H9 (cell line): Measurements from ENCODE around the gene BMP2K. TPM values are rescaled to one million over a fixed set of nuclear protein-coding genes. Genes with fewer than 3 reads are reported as not detected.

Experiments
- DNase-seq: peaks from one replicate; pipeline ENCODE4 v3.0.0-alpha.2; 2017
- H2AFZ ChIP-seq: one replicate; pipeline ENCODE4 v1.6.1; 2013; ENCODE audit warnings: mild to moderate bottlenecking, low read length, control low read depth, moderate library complexity
- H2AK5ac ChIP-seq: 2 replicates; pipeline ENCODE4 v1.6.1; 2013; ENCODE audit warnings: low read length, control low read depth, mixed read lengths; ENCODE audit not compliant: insufficient read length
- H2BK120ac ChIP-seq: one replicate; pipeline ENCODE4 v1.6.1; 2013; ENCODE audit warnings: low read depth, mild to moderate bottlenecking, low read length, control low read depth, inconsistent platforms; ENCODE audit not compliant: poor library complexity, severe bottlenecking
- H2BK12ac ChIP-seq: 2 replicates; pipeline ENCODE4 v1.6.1; 2013; ENCODE audit warnings: low read length, control low read depth, mixed read lengths, low read depth; ENCODE audit not compliant: insufficient read length
- H2BK15ac ChIP-seq: 2 replicates; pipeline ENCODE4 v1.6.1; 2013; ENCODE audit warnings: low read depth, low read length, control low read depth
- H2BK20ac ChIP-seq: one replicate; pipeline ENCODE4 v1.6.1; 2013; ENCODE audit warnings: low read depth, mild to moderate bottlenecking, low read length, control low read depth, inconsistent platforms; ENCODE audit not compliant: poor library complexity, severe bottlenecking
- H2BK5ac ChIP-seq: 2 replicates; pipeline ENCODE4 v1.6.1; 2013; ENCODE audit warnings: low read length, control low read depth, mixed read lengths; ENCODE audit not compliant: insufficient read length
- H3K14ac ChIP-seq: 2 replicates; pipeline ENCODE4 v1.6.1; 2013; ENCODE audit warnings: low read length, control low read depth; ENCODE audit not compliant: insufficient read depth
- H3K18ac ChIP-seq: 2 replicates; pipeline ENCODE4 v1.6.1; 2013; ENCODE audit warnings: low read depth, mild to moderate bottlenecking, mixed read lengths, low read length, control low read depth; ENCODE audit not compliant: insufficient read length
- H3K23ac ChIP-seq: 2 replicates; pipeline ENCODE4 v1.6.1; 2013; ENCODE audit warnings: low read length, control low read depth, mixed read lengths, low read depth; ENCODE audit not compliant: insufficient read length
- H3K23me2 ChIP-seq: 2 replicates; pipeline ENCODE4 v1.6.1; 2013; ENCODE audit warnings: low read depth, mild to moderate bottlenecking, mixed read lengths, low read length, control low read depth; ENCODE audit not compliant: insufficient read length, poor library complexity, severe bottlenecking
- H3K27ac ChIP-seq: 2 replicates; pipeline ENCODE4 v1.5.1; 2013; ENCODE audit warnings: low read length, control low read depth, mixed read lengths, low read depth; ENCODE audit not compliant: insufficient read length
- H3K27me3 ChIP-seq: 2 replicates; pipeline ENCODE4 v1.6.1; 2013; ENCODE audit warnings: low read length, control low read depth, inconsistent platforms; ENCODE audit not compliant: insufficient read depth
- H3K4ac ChIP-seq: 2 replicates; pipeline ENCODE4 v1.6.1; 2013; ENCODE audit warnings: low read depth, mild to moderate bottlenecking, control low read depth, inconsistent platforms, low read length, moderate library complexity
- H3K4me1 ChIP-seq: 2 replicates; pipeline ENCODE4 v1.6.1; 2013; ENCODE audit warnings: low read length, control low read depth, inconsistent platforms; ENCODE audit not compliant: insufficient read depth
- H3K4me2 ChIP-seq: 2 replicates; pipeline ENCODE4 v1.6.1; 2013; ENCODE audit warnings: low read length, control low read depth, mixed read lengths; ENCODE audit not compliant: insufficient read length, insufficient read depth
- H3K56ac ChIP-seq: 2 replicates; pipeline ENCODE4 v1.6.1; 2013; ENCODE audit warnings: low read depth, mild to moderate bottlenecking, mixed read lengths, low read length, control low read depth; ENCODE audit not compliant: insufficient read length
- H3K79me1 ChIP-seq: 2 replicates; pipeline ENCODE4 v1.6.1; 2013; ENCODE audit warnings: low read depth, mild to moderate bottlenecking, moderate library complexity, low read length, control low read depth, inconsistent platforms; ENCODE audit not compliant: insufficient read depth, poor library complexity, severe bottlenecking
- H3K79me2 ChIP-seq: 2 replicates; pipeline ENCODE4 v1.6.1; 2013; ENCODE audit warnings: low read length, control low read depth, inconsistent platforms; ENCODE audit not compliant: insufficient read depth
- H3K9ac ChIP-seq: 2 replicates; pipeline ENCODE4 v1.6.1; 2013; ENCODE audit warnings: low read length, control low read depth, mixed read lengths; ENCODE audit not compliant: insufficient read length; ENCODE audit errors: extremely low read depth
- H3K9me3 ChIP-seq: one replicate; pipeline ENCODE4 v1.6.1; 2013; ENCODE audit warnings: low read depth, low read length, inconsistent platforms; ENCODE audit not compliant: control insufficient read depth
- H3T11ph ChIP-seq: one replicate; pipeline ENCODE4 v1.6.1; 2013; ENCODE audit warnings: mild to moderate bottlenecking, low read length, control low read depth, inconsistent platforms
- H4K20me1 ChIP-seq: one replicate; pipeline ENCODE4 v1.6.1; 2013; ENCODE audit not compliant: control insufficient read depth, insufficient read length, insufficient read depth
- H4K5ac ChIP-seq: 2 replicates; pipeline ENCODE4 v1.6.1; 2013; ENCODE audit warnings: low read depth, mild to moderate bottlenecking, mixed read lengths, low read length, control low read depth; ENCODE audit not compliant: insufficient read length
- H4K8ac ChIP-seq: replicated peaks from 2 replicates; pipeline ENCODE4 v1.6.1; 2013; ENCODE audit warnings: low read length, control low read depth, mixed read lengths, low read depth; ENCODE audit not compliant: insufficient read length
- H4K91ac ChIP-seq: 2 replicates; pipeline ENCODE4 v1.6.1; 2013; ENCODE audit warnings: low read depth, mild to moderate bottlenecking, moderate library complexity, mixed read lengths, low read length, control low read depth; ENCODE audit not compliant: insufficient read length
- H3K27ac Mint-ChIP-seq, 3 experiments: 2 replicates in 2 of 3; 3 replicates in 1 of 3; pipeline ENCODE4 v1.8.0; 2020 to 2021; ENCODE audit warnings: mixed read lengths in 3 of 3, mild to moderate bottlenecking in 1 of 3, moderate library complexity in 1 of 3
- H3K27me3 Mint-ChIP-seq: 2 replicates; pipeline ENCODE4 v1.8.0; 2021; ENCODE audit warnings: low read depth, mild to moderate bottlenecking, moderate library complexity, mixed read lengths
- H3K36me3 Mint-ChIP-seq, 3 experiments: 2 replicates in 2 of 3; 3 replicates in 1 of 3; pipeline ENCODE4 v1.8.0; 2020 to 2021; ENCODE audit warnings: low read depth in 3 of 3, mixed read lengths in 3 of 3; ENCODE audit not compliant: insufficient read depth in 1 of 3
- H3K4me1 Mint-ChIP-seq, 2 experiments: 2 replicates each; pipeline ENCODE4 v1.8.0; 2020; ENCODE audit warnings: mixed read lengths in 2 of 2
- H3K4me3 Mint-ChIP-seq, 2 experiments: 2 replicates in 1 of 2; 3 replicates in 1 of 2; pipeline ENCODE4 v1.8.0; 2020 to 2021; ENCODE audit warnings: mild to moderate bottlenecking in 2 of 2, mixed read lengths in 2 of 2, moderate library complexity in 1 of 2
- H3K9me3 Mint-ChIP-seq, 2 experiments: 2 replicates in 1 of 2; 3 replicates in 1 of 2; pipeline ENCODE4 v1.8.0; 2020; ENCODE audit warnings: mild to moderate bottlenecking in 2 of 2, mixed read lengths in 2 of 2, moderate library complexity in 1 of 2
- WGBS: extraction: QIAGEN DNeasy Blood & Tissue Kit; methylation state at CpG from one replicate; pipeline ENCODE4 v1.1.7; 2013; ENCODE audit warnings: missing lambda C conversion rate, low lambda C conversion rate, mixed read lengths; ENCODE audit not compliant: insufficient read length; ENCODE audit errors: extremely low coverage; 5-methylcytosine and 5-hydroxymethylcytosine counted together
- total RNA-seq: library from RNA; stranded (reverse); gene quantifications from 2 replicates; pipeline ENCODE4 v1.2.1, GENCODE V29; 2021
- TF ChIP-seq, protein P1 (sequence below): fragments of 200-600 bp; sonication (generic); conservative IDR thresholded peaks from 3 replicates; pipeline ENCODE4 v1.8.0; 2021; ENCODE audit warnings: antibody characterized with exemption, mild to moderate bottlenecking

BMP2K gene
- total RNA-seq, 1 experiment from 2014 or later: 26.4 TPM

DNA sequence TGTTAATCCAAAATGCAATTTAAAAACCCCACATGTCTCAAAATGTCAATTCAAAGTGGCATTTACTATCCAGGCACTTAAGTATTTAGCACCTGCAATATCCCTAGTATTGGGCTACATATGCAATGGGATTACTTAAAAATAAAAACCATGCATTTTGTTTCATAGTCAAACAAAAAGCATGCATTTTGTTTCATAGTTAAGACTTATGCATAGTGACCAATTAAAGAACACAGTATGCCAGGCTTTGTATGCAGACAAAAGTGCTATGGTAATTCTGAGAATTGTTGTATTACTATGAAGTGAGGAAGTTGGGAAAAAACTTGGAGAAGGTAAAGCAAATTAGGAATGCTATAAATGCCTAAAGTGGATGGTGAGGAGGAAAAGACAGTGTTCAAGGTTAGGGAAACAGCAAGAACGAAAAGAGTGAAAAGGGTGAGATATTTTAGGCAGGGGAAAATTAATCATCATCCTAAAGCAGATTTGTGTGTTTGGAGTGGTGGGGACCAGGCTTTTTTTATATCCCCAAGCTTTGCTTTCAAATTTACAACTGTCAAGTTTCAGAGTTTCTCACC is 10.6 kb upstream of the BMP2K start:
- no CpG with 5 or more reads among the region's 1 CpG for WGBS

More for the DNA sequence above, 10.6 kb upstream of the BMP2K start:
- no peak overlapping the region for H3K27ac Mint-ChIP-seq
- TF ChIP-seq, protein P1, sequence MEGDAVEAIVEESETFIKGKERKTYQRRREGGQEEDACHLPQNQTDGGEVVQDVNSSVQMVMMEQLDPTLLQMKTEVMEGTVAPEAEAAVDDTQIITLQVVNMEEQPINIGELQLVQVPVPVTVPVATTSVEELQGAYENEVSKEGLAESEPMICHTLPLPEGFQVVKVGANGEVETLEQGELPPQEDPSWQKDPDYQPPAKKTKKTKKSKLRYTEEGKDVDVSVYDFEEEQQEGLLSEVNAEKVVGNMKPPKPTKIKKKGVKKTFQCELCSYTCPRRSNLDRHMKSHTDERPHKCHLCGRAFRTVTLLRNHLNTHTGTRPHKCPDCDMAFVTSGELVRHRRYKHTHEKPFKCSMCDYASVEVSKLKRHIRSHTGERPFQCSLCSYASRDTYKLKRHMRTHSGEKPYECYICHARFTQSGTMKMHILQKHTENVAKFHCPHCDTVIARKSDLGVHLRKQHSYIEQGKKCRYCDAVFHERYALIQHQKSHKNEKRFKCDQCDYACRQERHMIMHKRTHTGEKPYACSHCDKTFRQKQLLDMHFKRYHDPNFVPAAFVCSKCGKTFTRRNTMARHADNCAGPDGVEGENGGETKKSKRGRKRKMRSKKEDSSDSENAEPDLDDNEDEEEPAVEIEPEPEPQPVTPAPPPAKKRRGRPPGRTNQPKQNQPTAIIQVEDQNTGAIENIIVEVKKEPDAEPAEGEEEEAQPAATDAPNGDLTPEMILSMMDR: no peak
- peaks cover 5 to 7% of the 10 kb centered on the region in 2 experiments for H3K4me1 Mint-ChIP-seq
- H3K36me3 Mint-ChIP-seq: no peaks in the 10 kb centered on the region
- Histone ChIP-seq H3K23ac (no peak overlapping the region), H3K9ac (no peak overlapping the region), H2BK20ac (no peak overlapping the region), H3K27me3 (no peaks in the 10 kb centered on the region), H3K27ac (no peak overlapping the region), H3K18ac (no peak overlapping the region), H4K20me1 (no peaks in the 10 kb centered on the region), H3K14ac (no peak overlapping the region), H3K79me2 (no peaks in the 10 kb centered on the region), H3K79me1 (no peaks in the 10 kb centered on the region), H3K4me2 (no peak overlapping the region), H3K23me2 (no peaks in the 10 kb centered on the region), H2BK120ac (no peak overlapping the region), H2BK5ac (no peak overlapping the region), H3K56ac (no peak overlapping the region), H2BK12ac (no peak overlapping the region), H3T11ph (no peak overlapping the region), H4K8ac (no peak overlapping the region), H2BK15ac (no peak overlapping the region), H3K4me1 (no peaks in the 10 kb centered on the region), H3K4ac (no peak overlapping the region), H2AK5ac (no peak overlapping the region), H3K9me3 (no peaks in the 10 kb centered on the region), H4K5ac (no peak overlapping the region), H2AFZ (no peak overlapping the region), H4K91ac (no peak overlapping the region)
- DNase-seq: no peak
- H3K27me3 Mint-ChIP-seq: no peaks in the 10 kb centered on the region
- no peaks in the 10 kb centered on the region for H3K9me3 Mint-ChIP-seq
- H3K4me3 Mint-ChIP-seq: no peak overlapping the region
